ENCODE measurements around the gene MDC1. TPM values are rescaled to one million over a fixed set of nuclear protein-coding genes. Genes with fewer than 3 reads are reported as not detected.
"Not testable (repeated sequence)": the region's sequence is repeated elsewhere in the genome, so short reads cannot be mapped to it uniquely, and the experiment has no call there.

Gene MDC1
- total RNA-seq = 5.2 TPM

GRCh38 chr6:30717129-30717844 lies at the start of gene MDC1:
MDC1 (minus strand) TSS chr6:30717281; CDS start chr6:30715175, 2,106 bp downstream.
- Histone ChIP-seq H3K27me3 (ENCODE audit: control insufficient read depth in 3 of 3, insufficient read depth in 3 of 3, low read length in 3 of 3) (no peaks in the 10 kb centered on the region), H3K36me3 (ENCODE audit: control insufficient read depth in 3 of 3, insufficient read depth in 3 of 3, low read length in 3 of 3) (peaks cover 23 to 28% (median 24%) of the 10 kb centered on the region in 3 donors), H3K9ac (ENCODE audit: low read depth in 1 of 3, low read length in 3 of 3) (peak within 1 kb of the TSS; percentile 83 to 90 (median 87)), H3K4me3 (ENCODE audit: low read length in 3 of 3) (peak within 1 kb of the TSS; percentile 88 to 93 (median 90)), H3K27ac (ENCODE audit: low read depth, low read length) (peak within 1 kb of the TSS; percentile 96), H3K9me3 (ENCODE audit: control insufficient read depth in 3 of 3, low read length in 3 of 3) (no peaks in the 10 kb centered on the region), H3K4me1 (ENCODE audit: control insufficient read depth in 3 of 3, insufficient read depth in 3 of 3, low read length in 3 of 3) (peaks cover 14 to 22% (median 19%) of the 10 kb centered on the region in 3 donors)

GRCh38 chr6:30766461-30767157 lies 49.5 kb upstream of the MDC1 start:
- Histone ChIP-seq H3K27me3 (ENCODE audit: control insufficient read depth in 3 of 3, insufficient read depth in 3 of 3, low read length in 3 of 3) (no peaks in the 10 kb centered on the region), H3K9me3 (ENCODE audit: control insufficient read depth in 3 of 3, low read length in 3 of 3) (no peaks in the 10 kb centered on the region), H3K4me3 (ENCODE audit: low read length in 3 of 3) (no peak overlapping the region), H3K27ac (ENCODE audit: low read depth, low read length) (no peak overlapping the region), H3K36me3 (ENCODE audit: control insufficient read depth in 3 of 3, insufficient read depth in 3 of 3, low read length in 3 of 3) (no peaks in the 10 kb centered on the region), H3K4me1 (ENCODE audit: control insufficient read depth in 3 of 3, insufficient read depth in 3 of 3, low read length in 3 of 3) (peaks cover 19 to 26% (median 21%) of the 10 kb centered on the region in 3 donors), H3K9ac (ENCODE audit: low read depth in 1 of 3, low read length in 3 of 3) (no peak overlapping the region)

GRCh38 chr6:30765495-30765894 lies 48.4 kb upstream of the MDC1 start:
- not testable (repeated sequence) for H3K27ac ChIP-seq (ENCODE audit: low read depth, low read length)

GRCh38 chr6:30764490-30765043 lies 47.5 kb upstream of the MDC1 start:
- H3K9me3 ChIP-seq (ENCODE audit: control insufficient read depth in 3 of 3, low read length in 3 of 3); H3K4me3 ChIP-seq (ENCODE audit: low read length in 3 of 3); H3K36me3 ChIP-seq (ENCODE audit: control insufficient read depth in 3 of 3, insufficient read depth in 3 of 3, low read length in 3 of 3); H3K9ac ChIP-seq (ENCODE audit: low read depth in 1 of 3, low read length in 3 of 3); H3K27me3 ChIP-seq (ENCODE audit: control insufficient read depth in 3 of 3, insufficient read depth in 3 of 3, low read length in 3 of 3); H3K27ac ChIP-seq (ENCODE audit: low read depth, low read length): not testable (repeated sequence)
- peaks cover 16 to 27% (median 26%) of the 10 kb centered on the region in 3 donors for H3K4me1 ChIP-seq (ENCODE audit: control insufficient read depth in 3 of 3, insufficient read depth in 3 of 3, low read length in 3 of 3)

More at GRCh38 chr6:30765495-30765894, 48.4 kb upstream of the MDC1 start:
- not testable (repeated sequence) for H3K36me3 ChIP-seq (ENCODE audit: control insufficient read depth in 3 of 3, insufficient read depth in 3 of 3, low read length in 3 of 3); H3K4me3 ChIP-seq (ENCODE audit: low read length in 3 of 3); H3K9me3 ChIP-seq (ENCODE audit: control insufficient read depth in 3 of 3, low read length in 3 of 3); H3K9ac ChIP-seq (ENCODE audit: low read depth in 1 of 3, low read length in 3 of 3); H3K27me3 ChIP-seq (ENCODE audit: control insufficient read depth in 3 of 3, insufficient read depth in 3 of 3, low read length in 3 of 3)
- peaks cover 19 to 26% (median 21%) of the 10 kb centered on the region in 3 donors for H3K4me1 ChIP-seq (ENCODE audit: control insufficient read depth in 3 of 3, insufficient read depth in 3 of 3, low read length in 3 of 3)

- no peaks in the 10 kb centered on the region for H3K27me3 ChIP-seq (ENCODE audit: control insufficient read depth in 3 of 3, insufficient read depth in 3 of 3, low read length in 3 of 3)
- H3K27ac ChIP-seq (ENCODE audit: low read depth, low read length) = peak overlapping the region; percentile 44
- no peaks in the 10 kb centered on the region for H3K36me3 ChIP-seq (ENCODE audit: control insufficient read depth in 3 of 3, insufficient read depth in 3 of 3, low read length in 3 of 3)
- no peaks in the 10 kb centered on the region for H3K9me3 ChIP-seq (ENCODE audit: control insufficient read depth in 3 of 3, low read length in 3 of 3)
- H3K4me3 ChIP-seq (ENCODE audit: low read length in 3 of 3) = no peak overlapping the region
- no peak overlapping the region for H3K9ac ChIP-seq (ENCODE audit: low read depth in 1 of 3, low read length in 3 of 3)
- peaks cover 9 to 27% (median 26%) of the 10 kb centered on the region in 3 donors for H3K4me1 ChIP-seq (ENCODE audit: control insufficient read depth in 3 of 3, insufficient read depth in 3 of 3, low read length in 3 of 3)
Measured at GRCh38 chr6:30763618-30764489, 46.8 kb upstream of the MDC1 start.

GRCh38 chr6:30763155-30763617 lies 46.1 kb upstream of the MDC1 start:
- H3K9me3 ChIP-seq (ENCODE audit: control insufficient read depth in 3 of 3, low read length in 3 of 3) = no peaks in the 10 kb centered on the region
- no peak overlapping the region for H3K4me3 ChIP-seq (ENCODE audit: low read length in 3 of 3)
- no peaks in the 10 kb centered on the region for H3K36me3 ChIP-seq (ENCODE audit: control insufficient read depth in 3 of 3, insufficient read depth in 3 of 3, low read length in 3 of 3)
- H3K9ac ChIP-seq (ENCODE audit: low read depth in 1 of 3, low read length in 3 of 3) = no peak overlapping the region
- H3K4me1 ChIP-seq (ENCODE audit: control insufficient read depth in 3 of 3, insufficient read depth in 3 of 3, low read length in 3 of 3) = peaks cover 9 to 27% (median 25%) of the 10 kb centered on the region in 3 donors
- H3K27me3 ChIP-seq (ENCODE audit: control insufficient read depth in 3 of 3, insufficient read depth in 3 of 3, low read length in 3 of 3) = no peaks in the 10 kb centered on the region
- peak overlapping the region; percentile 44 for H3K27ac ChIP-seq (ENCODE audit: low read depth, low read length)

- Histone ChIP-seq H3K9me3 (ENCODE audit: control insufficient read depth in 3 of 3, low read length in 3 of 3) (no peaks in the 10 kb centered on the region), H3K36me3 (ENCODE audit: control insufficient read depth in 3 of 3, insufficient read depth in 3 of 3, low read length in 3 of 3) (no peaks in the 10 kb centered on the region), H3K27me3 (ENCODE audit: control insufficient read depth in 3 of 3, insufficient read depth in 3 of 3, low read length in 3 of 3) (no peaks in the 10 kb centered on the region), H3K27ac (ENCODE audit: low read depth, low read length) (no peak overlapping the region), H3K4me1 (ENCODE audit: control insufficient read depth in 3 of 3, insufficient read depth in 3 of 3, low read length in 3 of 3) (peaks cover 14 to 33% (median 29%) of the 10 kb centered on the region in 3 donors), H3K9ac (ENCODE audit: low read depth in 1 of 3, low read length in 3 of 3) (no peak overlapping the region), H3K4me3 (ENCODE audit: low read length in 3 of 3) (no peak overlapping the region)
Measured at GRCh38 chr6:30761791-30762429, 44.8 kb upstream of the MDC1 start.

- no peak overlapping the region for H3K4me3 ChIP-seq (ENCODE audit: low read length in 3 of 3)
- no peaks in the 10 kb centered on the region for H3K36me3 ChIP-seq (ENCODE audit: control insufficient read depth in 3 of 3, insufficient read depth in 3 of 3, low read length in 3 of 3)
- H3K27ac ChIP-seq (ENCODE audit: low read depth, low read length) = no peak overlapping the region
- H3K4me1 ChIP-seq (ENCODE audit: control insufficient read depth in 3 of 3, insufficient read depth in 3 of 3, low read length in 3 of 3) = peaks cover 14 to 33% (median 29%) of the 10 kb centered on the region in 3 donors
- H3K27me3 ChIP-seq (ENCODE audit: control insufficient read depth in 3 of 3, insufficient read depth in 3 of 3, low read length in 3 of 3) = no peaks in the 10 kb centered on the region
- no peaks in the 10 kb centered on the region for H3K9me3 ChIP-seq (ENCODE audit: control insufficient read depth in 3 of 3, low read length in 3 of 3)
- no peak overlapping the region for H3K9ac ChIP-seq (ENCODE audit: low read depth in 1 of 3, low read length in 3 of 3)
Measured at GRCh38 chr6:30760549-30760948, 43.5 kb upstream of the MDC1 start.

- Histone ChIP-seq H3K9ac (ENCODE audit: low read depth in 1 of 3, low read length in 3 of 3) (peak overlapping the region in 1 of 3 donors; percentile 1), H3K27ac (ENCODE audit: low read depth, low read length) (peak overlapping the region; percentile 12), H3K9me3 (ENCODE audit: control insufficient read depth in 3 of 3, low read length in 3 of 3) (no peaks in the 10 kb centered on the region), H3K4me1 (ENCODE audit: control insufficient read depth in 3 of 3, insufficient read depth in 3 of 3, low read length in 3 of 3) (peaks cover 14 to 33% (median 29%) of the 10 kb centered on the region in 3 donors), H3K36me3 (ENCODE audit: control insufficient read depth in 3 of 3, insufficient read depth in 3 of 3, low read length in 3 of 3) (no peaks in the 10 kb centered on the region), H3K27me3 (ENCODE audit: control insufficient read depth in 3 of 3, insufficient read depth in 3 of 3, low read length in 3 of 3) (no peaks in the 10 kb centered on the region), H3K4me3 (ENCODE audit: low read length in 3 of 3) (peak overlapping the region in 1 of 3 donors; percentile 29)
Measured at GRCh38 chr6:30759575-30760239, 42.6 kb upstream of the MDC1 start.
